Neutrophil (primary cell): ENCODE data around the gene MPZL2.

Source experiments
- H3K27ac ChIP-seq: fragments of 200-600 bp; sonication (generic); 2 replicates; pipeline ENCODE4 v1.5.1; 2016; ENCODE audit warnings: mild to moderate bottlenecking, moderate library complexity
- H3K27me3 ChIP-seq: fragments of 200-600 bp; sonication (generic); 2 replicates; pipeline ENCODE4 v1.6.0; 2016; ENCODE audit warnings: mild to moderate bottlenecking
- H3K36me3 ChIP-seq: fragments of 200-600 bp; sonication (generic); 2 replicates; pipeline ENCODE4 v1.5.1; 2017
- H3K4me1 ChIP-seq, 2 experiments: fragments of 200-600 bp in 1 of 2; sonication (generic) in 1 of 2; 1 replicate in 1 of 2; 2 replicates in 1 of 2; pipeline versions ENCODE4 v1.5.1 to v1.6.1; 2013 to 2016; ENCODE audit warnings: low read depth in 1 of 2, low read length in 1 of 2, mild to moderate bottlenecking in 1 of 2, moderate library complexity in 1 of 2; ENCODE audit not compliant: control insufficient read depth in 1 of 2, insufficient read depth in 1 of 2
- H3K4me3 ChIP-seq, 2 experiments: fragments of 200-600 bp in 1 of 2; sonication (generic) in 1 of 2; 1 replicate in 1 of 2; 2 replicates in 1 of 2; pipeline ENCODE4 v1.5.1; 2013 to 2016; ENCODE audit warnings: low read depth in 1 of 2, low read length in 1 of 2, mild to moderate bottlenecking in 1 of 2, moderate library complexity in 1 of 2
- H3K9me3 ChIP-seq: fragments of 200-600 bp; sonication (generic); 2 replicates; pipeline ENCODE4 v1.5.1; 2016
- CTCF ChIP-seq: fragments of 200-600 bp; sonication (generic); IDR thresholded peaks from 2 replicates; pipeline ENCODE4 v1.5.1; 2016; ENCODE audit warnings: antibody characterized with exemption

The MPZL2 gene

GRCh38 chr11:118243161-118243560 is 20.9 kb downstream of the MPZL2 start:
- peak overlapping the region; percentile 91 for H3K27ac ChIP-seq
- H3K4me3 ChIP-seq, result no peak overlapping the region
- TF ChIP-seq CTCF, result no peak
- H3K36me3 ChIP-seq, result peaks cover 7% of the 10 kb centered on the region
- H3K27me3 ChIP-seq, result no peaks in the 10 kb centered on the region
- no peaks in the 10 kb centered on the region for H3K9me3 ChIP-seq
- H3K4me1 ChIP-seq, result peaks cover 97% of the 10 kb centered on the region in 2 experiments

GRCh38 chr11:118241764-118242098 is 22.4 kb downstream of the MPZL2 start:
- H3K27me3 ChIP-seq, result no peaks in the 10 kb centered on the region
- H3K36me3 ChIP-seq, result peaks cover 10% of the 10 kb centered on the region
- no peak for TF ChIP-seq CTCF
- peak overlapping the region; percentile 65 to 68 for H3K4me3 ChIP-seq
- no peaks in the 10 kb centered on the region for H3K9me3 ChIP-seq
- peaks cover 97 to 98% of the 10 kb centered on the region in 2 experiments for H3K4me1 ChIP-seq
- peak overlapping the region; percentile 91 for H3K27ac ChIP-seq

GRCh38 chr11:118240999-118241763 is 22.9 kb downstream of the MPZL2 start:
- H3K4me1 ChIP-seq, result peaks cover 98% of the 10 kb centered on the region in 2 experiments

GRCh38 chr11:118239509-118240205 is 24.4 kb downstream of the MPZL2 start:
- no peaks in the 10 kb centered on the region for H3K9me3 ChIP-seq
- peaks cover 29% of the 10 kb centered on the region for H3K36me3 ChIP-seq
- H3K4me3 ChIP-seq, result peak overlapping the region; percentile 65 to 68
- peak overlapping the region; percentile 91 for H3K27ac ChIP-seq
- no peak for TF ChIP-seq CTCF
- peaks cover 97 to 100% of the 10 kb centered on the region in 2 experiments for H3K4me1 ChIP-seq
- no peaks in the 10 kb centered on the region for H3K27me3 ChIP-seq

More at GRCh38 chr11:118240999-118241763, 22.9 kb downstream of the MPZL2 start:
- Histone ChIP-seq H3K4me3 (peak overlapping the region; percentile 65 to 68), H3K27ac (peak overlapping the region; percentile 91), H3K27me3 (no peaks in the 10 kb centered on the region), H3K36me3 (peaks cover 14% of the 10 kb centered on the region), H3K9me3 (no peaks in the 10 kb centered on the region)
- TF ChIP-seq CTCF, result peak; percentile 7

GRCh38 chr11:118238929-118239328 is 25.2 kb downstream of the MPZL2 start:
- Histone ChIP-seq H3K36me3 (peaks cover 36% of the 10 kb centered on the region), H3K9me3 (no peaks in the 10 kb centered on the region), H3K27ac (peak overlapping the region; percentile 91), H3K4me1 (peaks cover 97 to 100% of the 10 kb centered on the region in 2 experiments), H3K27me3 (no peaks in the 10 kb centered on the region), H3K4me3 (peak overlapping the region; percentile 65 to 68)
- TF ChIP-seq CTCF, result no peak
